GM12865 (cell line): Measurements from ENCODE around the gene TNRC6B.
"Not testable (repeated sequence)": the region's sequence is repeated elsewhere in the genome, so short reads cannot be mapped to it uniquely, and the experiment has no call there.

Source experiments
- DNase-seq: peaks from one replicate; pipeline ENCODE4 v3.0.0; 2010; ENCODE audit warnings: low read depth
- H3K4me3 ChIP-seq: 2 replicates; pipeline ENCODE4 v1.5.1; 2011; ENCODE audit warnings: mild to moderate bottlenecking, low read depth, low read length, control low read depth
- CTCF ChIP-seq: IDR thresholded peaks from 2 replicates; pipeline ENCODE4 v1.5.1; 2011; ENCODE audit warnings: low read length, control low read depth, low read depth, inconsistent platforms; ENCODE audit not compliant: insufficient read depth; ENCODE audit errors: missing control alignments

Gene TNRC6B

GRCh38 chr22:40374567-40374966, 196.8 kb downstream of the TNRC6B start:
- no peak for TF ChIP-seq CTCF
- DNase-seq, result no peak
- no peak overlapping the region for H3K4me3 ChIP-seq

- no peak for DNase-seq
- no peak for TF ChIP-seq CTCF
- H3K4me3 ChIP-seq, result no peak overlapping the region
Measured at GRCh38 chr22:40376149-40376548, 198.4 kb downstream of the TNRC6B start.

GRCh38 chr22:40377931-40378330, 200.2 kb downstream of the TNRC6B start:
- no peak for DNase-seq
- no peak overlapping the region for H3K4me3 ChIP-seq
- no peak for TF ChIP-seq CTCF

- not testable (repeated sequence) for H3K4me3 ChIP-seq, DNase-seq
Measured at GRCh38 chr22:40378448-40378847, 200.7 kb downstream of the TNRC6B start.

GRCh38 chr22:40381461-40381860, 203.7 kb downstream of the TNRC6B start:
- no peak for TF ChIP-seq CTCF
- DNase-seq, result no peak
- no peak overlapping the region for H3K4me3 ChIP-seq

GRCh38 chr22:40383905-40384304, 206.2 kb downstream of the TNRC6B start:
- TF ChIP-seq CTCF, result no peak
- no peak for DNase-seq
- H3K4me3 ChIP-seq, result no peak overlapping the region

- no peak for TF ChIP-seq CTCF
- H3K4me3 ChIP-seq, result peak overlapping the region; percentile 34
- DNase-seq, result peak; percentile 74
Measured at GRCh38 chr22:40385036-40385782, 207.5 kb downstream of the TNRC6B start.
